Panc1 (cell line): ENCODE measurements around the gene PCP4L1.

Source experiments
- POLR2AphosphoS5 ChIP-seq: IDR thresholded peaks from 2 replicates; pipeline ENCODE4 v1.6.1; 2012; ENCODE audit warnings: mild to moderate bottlenecking, low read depth, low read length, moderate library complexity
- SIN3A ChIP-seq: IDR thresholded peaks from 2 replicates; pipeline ENCODE4 v1.6.1; 2012; ENCODE audit warnings: low read depth, mild to moderate bottlenecking, low read length, moderate library complexity, borderline replicate concordance; ENCODE audit not compliant: insufficient read depth
- TF ChIP-seq, protein P1 (sequence below): fragments of 450-650 bp; IDR thresholded peaks from 2 replicates; pipeline ENCODE4 v1.5.1; 2017; ENCODE audit warnings: mild to moderate bottlenecking
- TF ChIP-seq, protein P2 (sequence below), 2 experiments: IDR thresholded peaks; 2 replicates each; pipeline ENCODE4 v1.6.1; 2011 to 2012; ENCODE audit warnings: low read depth in 2 of 2, control low read depth in 1 of 2, low read length in 1 of 2, mild to moderate bottlenecking in 1 of 2, moderate library complexity in 1 of 2; ENCODE audit not compliant: insufficient read depth in 1 of 2

DNA sequence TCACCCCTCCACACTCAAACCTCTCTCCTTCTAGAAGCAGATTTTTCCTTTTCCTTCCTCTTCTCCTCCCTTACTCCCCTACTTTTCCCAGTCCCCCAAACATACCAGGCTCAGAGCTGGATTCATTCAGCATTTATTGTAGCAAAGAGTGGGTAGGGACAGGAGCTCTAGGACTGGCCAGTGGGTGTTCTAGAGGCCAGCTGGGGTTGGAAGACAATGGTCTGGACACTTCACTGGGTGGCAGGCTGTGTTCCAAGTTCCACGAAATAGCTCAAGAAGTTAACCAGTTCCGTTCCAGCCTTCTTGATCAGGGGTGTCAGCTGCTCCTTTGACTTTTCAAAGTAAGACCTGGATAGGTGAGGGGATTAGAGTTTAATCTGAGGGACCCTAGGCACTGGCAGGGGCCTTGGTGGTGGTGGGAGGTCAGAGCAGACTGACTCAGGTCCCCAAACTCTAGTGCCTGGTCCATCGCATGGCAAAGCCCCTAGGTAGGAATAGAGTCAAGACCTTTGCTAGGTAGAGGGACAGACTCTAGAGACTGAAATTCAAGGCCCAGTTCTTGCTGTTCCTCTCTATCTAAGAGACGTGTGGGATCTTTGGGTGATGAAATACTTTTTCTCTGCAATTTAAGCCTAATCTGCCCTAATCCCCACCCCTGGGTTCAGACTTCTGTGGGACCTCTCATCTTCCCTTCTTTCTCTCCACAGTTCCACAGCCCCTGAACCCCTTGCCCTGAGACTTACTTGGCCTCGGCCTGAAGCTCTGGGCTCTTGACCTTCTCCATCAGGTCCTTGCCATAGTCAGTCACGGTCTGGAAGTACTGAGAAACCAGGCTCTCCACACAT is 36.1 kb upstream of the PCP4L1 start:
- TF ChIP-seq, protein P1, sequence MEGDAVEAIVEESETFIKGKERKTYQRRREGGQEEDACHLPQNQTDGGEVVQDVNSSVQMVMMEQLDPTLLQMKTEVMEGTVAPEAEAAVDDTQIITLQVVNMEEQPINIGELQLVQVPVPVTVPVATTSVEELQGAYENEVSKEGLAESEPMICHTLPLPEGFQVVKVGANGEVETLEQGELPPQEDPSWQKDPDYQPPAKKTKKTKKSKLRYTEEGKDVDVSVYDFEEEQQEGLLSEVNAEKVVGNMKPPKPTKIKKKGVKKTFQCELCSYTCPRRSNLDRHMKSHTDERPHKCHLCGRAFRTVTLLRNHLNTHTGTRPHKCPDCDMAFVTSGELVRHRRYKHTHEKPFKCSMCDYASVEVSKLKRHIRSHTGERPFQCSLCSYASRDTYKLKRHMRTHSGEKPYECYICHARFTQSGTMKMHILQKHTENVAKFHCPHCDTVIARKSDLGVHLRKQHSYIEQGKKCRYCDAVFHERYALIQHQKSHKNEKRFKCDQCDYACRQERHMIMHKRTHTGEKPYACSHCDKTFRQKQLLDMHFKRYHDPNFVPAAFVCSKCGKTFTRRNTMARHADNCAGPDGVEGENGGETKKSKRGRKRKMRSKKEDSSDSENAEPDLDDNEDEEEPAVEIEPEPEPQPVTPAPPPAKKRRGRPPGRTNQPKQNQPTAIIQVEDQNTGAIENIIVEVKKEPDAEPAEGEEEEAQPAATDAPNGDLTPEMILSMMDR, result no peak
- TF ChIP-seq POLR2AphosphoS5 (no peak), SIN3A (no peak)
- TF ChIP-seq, protein P2, sequence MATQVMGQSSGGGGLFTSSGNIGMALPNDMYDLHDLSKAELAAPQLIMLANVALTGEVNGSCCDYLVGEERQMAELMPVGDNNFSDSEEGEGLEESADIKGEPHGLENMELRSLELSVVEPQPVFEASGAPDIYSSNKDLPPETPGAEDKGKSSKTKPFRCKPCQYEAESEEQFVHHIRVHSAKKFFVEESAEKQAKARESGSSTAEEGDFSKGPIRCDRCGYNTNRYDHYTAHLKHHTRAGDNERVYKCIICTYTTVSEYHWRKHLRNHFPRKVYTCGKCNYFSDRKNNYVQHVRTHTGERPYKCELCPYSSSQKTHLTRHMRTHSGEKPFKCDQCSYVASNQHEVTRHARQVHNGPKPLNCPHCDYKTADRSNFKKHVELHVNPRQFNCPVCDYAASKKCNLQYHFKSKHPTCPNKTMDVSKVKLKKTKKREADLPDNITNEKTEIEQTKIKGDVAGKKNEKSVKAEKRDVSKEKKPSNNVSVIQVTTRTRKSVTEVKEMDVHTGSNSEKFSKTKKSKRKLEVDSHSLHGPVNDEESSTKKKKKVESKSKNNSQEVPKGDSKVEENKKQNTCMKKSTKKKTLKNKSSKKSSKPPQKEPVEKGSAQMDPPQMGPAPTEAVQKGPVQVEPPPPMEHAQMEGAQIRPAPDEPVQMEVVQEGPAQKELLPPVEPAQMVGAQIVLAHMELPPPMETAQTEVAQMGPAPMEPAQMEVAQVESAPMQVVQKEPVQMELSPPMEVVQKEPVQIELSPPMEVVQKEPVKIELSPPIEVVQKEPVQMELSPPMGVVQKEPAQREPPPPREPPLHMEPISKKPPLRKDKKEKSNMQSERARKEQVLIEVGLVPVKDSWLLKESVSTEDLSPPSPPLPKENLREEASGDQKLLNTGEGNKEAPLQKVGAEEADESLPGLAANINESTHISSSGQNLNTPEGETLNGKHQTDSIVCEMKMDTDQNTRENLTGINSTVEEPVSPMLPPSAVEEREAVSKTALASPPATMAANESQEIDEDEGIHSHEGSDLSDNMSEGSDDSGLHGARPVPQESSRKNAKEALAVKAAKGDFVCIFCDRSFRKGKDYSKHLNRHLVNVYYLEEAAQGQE (IDR thresholded peaks at IDR 0.05; ENCODE audit: insufficient read depth in 1 of 2, low read depth in 2 of 2, low read length in 1 of 2), result no peak
